Transverse colon (tissue), 4 donors: ENCODE results near the gene ZNF462. TPM values are rescaled to one million over a fixed set of nuclear protein-coding genes. Genes with fewer than 3 reads are reported as not detected.

Source experiments
- DNase-seq: peaks from one replicate; pipeline ENCODE4 v3.0.0-alpha.2; 2019
- H3K27ac ChIP-seq, 4 donors: fragments of 200-600 bp; sonication (generic); 2 replicates each; pipeline ENCODE4 v1.5.1; 2016 to 2018; ENCODE audit warnings: inconsistent platforms in 4 of 4
- H3K27me3 ChIP-seq: fragments of 200-600 bp; sonication (generic); 2 replicates; pipeline ENCODE4 v1.5.1; 2017; ENCODE audit warnings: inconsistent platforms
- H3K36me3 ChIP-seq, 4 donors: fragments of 200-600 bp; sonication (generic); 2 replicates each; pipeline ENCODE4 v1.5.1; 2017 to 2019; ENCODE audit warnings: inconsistent platforms in 4 of 4
- H3K4me1 ChIP-seq, 4 donors: fragments of 200-600 bp; sonication (generic); 2 replicates each; pipeline ENCODE4 v1.5.1; 2017 to 2020; ENCODE audit warnings: inconsistent platforms in 4 of 4
- H3K4me3 ChIP-seq, 4 donors: fragments of 200-600 bp; sonication (generic); 1 replicate in 1 of 4; 2 replicates in 3 of 4; pipeline versions ENCODE4 v1.5.1 to v1.6.1; 2017 to 2019; ENCODE audit warnings: inconsistent platforms in 4 of 4
- H3K9me3 ChIP-seq, 2 donors: fragments of 200-600 bp; sonication (generic); 2 replicates each; pipeline ENCODE4 v1.5.1; 2017 to 2019; ENCODE audit warnings: inconsistent platforms in 2 of 2
- EP300 ChIP-seq: sonication (generic); formaldehyde crosslinking; IDR thresholded peaks from one replicate; pipeline ENCODE4 v1.6.1; 2017; ENCODE audit warnings: antibody characterized with exemption, low read depth
- POLR2A ChIP-seq: fragments of 450-650 bp; IDR thresholded peaks from one replicate; pipeline ENCODE4 v1.6.1; 2016; ENCODE audit warnings: antibody characterized with exemption, mild to moderate bottlenecking, moderate library complexity
- POLR2AphosphoS5 ChIP-seq, 3 donors: sonication (generic); formaldehyde crosslinking; IDR thresholded peaks; one replicate each; pipeline ENCODE4 v1.6.1; 2016; ENCODE audit warnings: antibody characterized with exemption in 3 of 3
- WGBS, 2 donors: methylation state at CpG; one replicate each; pipeline ENCODE4 v1.1.5; 2018; ENCODE audit warnings: low coverage in 1 of 2; 5-methylcytosine and 5-hydroxymethylcytosine counted together
- in situ Hi-C, 4 donors: fragments of 200-750 bp; cut with MboI; loops; one replicate each; pipeline versions ENCODE4 v1.15.0 to v1.15.1; 2017; ENCODE audit warnings: low sequenced_read_pairs in 3 of 4, low pct_ligation_motif_present in 1 of 4, low pct_unique_long_range_greater_than_20kb in 1 of 4
- intact Hi-C: fragments of 100-400 bp; cut with DNase I; formaldehyde crosslinking; loops from one replicate; pipeline ENCODE4 v1.15.1; 2023; ENCODE audit warnings: low total_unique reads
- total RNA-seq, 4 donors: library from RNA; depleted of rRNA; stranded (reverse); fragments of >200 nt; gene quantifications; one replicate each; pipeline ENCODE4 v1.1.0, GENCODE V29; 2016
- TF ChIP-seq, protein P1 (sequence below), 5 experiments: fragments of 200-600 bp in 3 of 5; fragments of 450-650 bp in 2 of 5; sonication (generic) in 3 of 5; IDR thresholded peaks; 1 replicate in 2 of 5; 2 replicates in 3 of 5; pipeline ENCODE4 v1.5.1; 2016 to 2017; ENCODE audit warnings: antibody characterized with exemption in 5 of 5, inconsistent platforms in 3 of 5, mild to moderate bottlenecking in 2 of 5, moderate library complexity in 1 of 5

Gene ZNF462
- total RNA-seq, 4 donors from 2014 or later = 17.5 to 28.7 (median 22.9) TPM

- H3K36me3 ChIP-seq = no peaks in the 10 kb centered on the region
- TF ChIP-seq POLR2A = no peak
- no peak for TF ChIP-seq POLR2AphosphoS5 (IDR thresholded peaks at IDR 0.05)
- TF ChIP-seq, protein P1, sequence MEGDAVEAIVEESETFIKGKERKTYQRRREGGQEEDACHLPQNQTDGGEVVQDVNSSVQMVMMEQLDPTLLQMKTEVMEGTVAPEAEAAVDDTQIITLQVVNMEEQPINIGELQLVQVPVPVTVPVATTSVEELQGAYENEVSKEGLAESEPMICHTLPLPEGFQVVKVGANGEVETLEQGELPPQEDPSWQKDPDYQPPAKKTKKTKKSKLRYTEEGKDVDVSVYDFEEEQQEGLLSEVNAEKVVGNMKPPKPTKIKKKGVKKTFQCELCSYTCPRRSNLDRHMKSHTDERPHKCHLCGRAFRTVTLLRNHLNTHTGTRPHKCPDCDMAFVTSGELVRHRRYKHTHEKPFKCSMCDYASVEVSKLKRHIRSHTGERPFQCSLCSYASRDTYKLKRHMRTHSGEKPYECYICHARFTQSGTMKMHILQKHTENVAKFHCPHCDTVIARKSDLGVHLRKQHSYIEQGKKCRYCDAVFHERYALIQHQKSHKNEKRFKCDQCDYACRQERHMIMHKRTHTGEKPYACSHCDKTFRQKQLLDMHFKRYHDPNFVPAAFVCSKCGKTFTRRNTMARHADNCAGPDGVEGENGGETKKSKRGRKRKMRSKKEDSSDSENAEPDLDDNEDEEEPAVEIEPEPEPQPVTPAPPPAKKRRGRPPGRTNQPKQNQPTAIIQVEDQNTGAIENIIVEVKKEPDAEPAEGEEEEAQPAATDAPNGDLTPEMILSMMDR (IDR thresholded peaks at IDR 0.05) = no peak
- intact Hi-C loops (loop anchor here (10.0 kb wide), 1 partner anchor 162 kb away; no protein-coding TSS in a partner anchor), in situ Hi-C loops (loop anchor here in 1 of 4 donors (25.0 kb wide), 1 partner anchor 295 kb away; no protein-coding TSS in a partner anchor)
- peak overlapping the region; percentile 54 to 71 (median 69) for H3K27ac ChIP-seq
- H3K9me3 ChIP-seq = no peaks in the 10 kb centered on the region
- no peaks in the 10 kb centered on the region for H3K27me3 ChIP-seq
- 85 to 87% methylated on average over 4 of the region's 4 CpGs for WGBS, 2 donors
- H3K4me3 ChIP-seq = no peak overlapping the region
- DNase-seq = no peak
- H3K4me1 ChIP-seq = peaks cover 10 to 70% (median 26%) of the 10 kb centered on the region in 4 donors
Measured at GRCh38 chr9:106867286-106867685, 4.3 kb downstream of the ZNF462 start.

GRCh38 chr9:106868087-106868486 is 5.1 kb downstream of the ZNF462 start:
- no peaks in the 10 kb centered on the region for H3K27me3 ChIP-seq
- no peaks in the 10 kb centered on the region for H3K9me3 ChIP-seq
- no peak for DNase-seq
- whole genome bisulfite sequencing, 2 donors = 71 to 75% methylated on average over 1 of the region's 1 CpG
- peaks cover 10 to 73% (median 26%) of the 10 kb centered on the region in 4 donors for H3K4me1 ChIP-seq
- H3K4me3 ChIP-seq = no peak overlapping the region
- TF ChIP-seq, protein P1 (IDR thresholded peaks at IDR 0.05) = no peak
- TF ChIP-seq EP300 (no peak), POLR2A (no peak), POLR2AphosphoS5 (IDR thresholded peaks at IDR 0.05) (no peak)
- no peaks in the 10 kb centered on the region for H3K36me3 ChIP-seq
- in situ Hi-C loops = loop anchor here in 1 of 4 donors (25.0 kb wide), 1 partner anchor 294 kb away; no protein-coding TSS in a partner anchor
- H3K27ac ChIP-seq = peak overlapping the region; percentile 54 to 71 (median 69)
- intact Hi-C loops = loop anchor here (10.0 kb wide), 1 partner anchor 163 kb away; no protein-coding TSS in a partner anchor

DNA sequence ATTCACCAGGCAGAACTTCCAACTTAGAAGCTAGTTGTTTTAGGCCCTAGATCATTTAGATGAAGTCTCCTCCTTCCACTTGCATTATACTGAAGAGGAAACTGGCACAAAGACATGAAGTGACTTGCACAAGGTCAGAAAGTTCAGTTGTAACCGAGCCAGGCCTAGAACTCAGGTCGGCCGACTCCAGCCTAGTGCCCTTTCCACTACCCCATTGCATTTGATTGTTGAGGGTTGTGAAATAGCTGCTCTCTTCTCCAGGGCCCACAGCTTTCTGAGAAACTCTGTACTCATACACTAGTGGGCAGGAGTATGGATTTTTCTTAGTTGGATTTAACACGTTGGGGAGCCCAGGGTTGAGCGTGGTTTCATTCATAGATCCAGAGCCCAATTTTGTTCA is 5.6 kb downstream of the ZNF462 start:
- whole genome bisulfite sequencing, 2 donors = 46 to 64% methylated on average over 2 to 5 of the region's 5 CpGs
- Histone ChIP-seq H3K9me3 (no peaks in the 10 kb centered on the region), H3K27ac (peak overlapping the region; percentile 54 to 71 (median 69)), H3K4me1 (peaks cover 10 to 74% (median 26%) of the 10 kb centered on the region in 4 donors), H3K27me3 (no peaks in the 10 kb centered on the region), H3K4me3 (no peak overlapping the region), H3K36me3 (no peaks in the 10 kb centered on the region)
- in situ Hi-C loops = loop anchor here in 1 of 4 donors (25.0 kb wide), 1 partner anchor 294 kb away; no protein-coding TSS in a partner anchor
- TF ChIP-seq POLR2A (no peak), EP300 (no peak), POLR2AphosphoS5 (IDR thresholded peaks at IDR 0.05) (no peak)
- TF ChIP-seq, protein P1 (IDR thresholded peaks at IDR 0.05) = no peak
- peak; percentile 22 for DNase-seq
- intact Hi-C loops = loop anchor here (10.0 kb wide), 1 partner anchor 164 kb away; no protein-coding TSS in a partner anchor

- TF ChIP-seq POLR2AphosphoS5 (IDR thresholded peaks at IDR 0.05) (no peak), EP300 (no peak), POLR2A (no peak)
- TF ChIP-seq, protein P1 (IDR thresholded peaks at IDR 0.05) = no peak
- in situ Hi-C loops (loop anchor here in 1 of 4 donors (25.0 kb wide), 1 partner anchor 293 kb away; no protein-coding TSS in a partner anchor), intact Hi-C loops (loop anchor here (10.0 kb wide), 1 partner anchor 164 kb away; no protein-coding TSS in a partner anchor)
- peak overlapping the region; percentile 54 to 71 (median 69) for H3K27ac ChIP-seq
- DNase-seq = no peak
- no peaks in the 10 kb centered on the region for H3K36me3 ChIP-seq
- 51% methylated on average over 2 of the region's 2 CpGs for WGBS, 2 donors
- H3K4me1 ChIP-seq = peaks cover 10 to 74% (median 26%) of the 10 kb centered on the region in 4 donors
- H3K9me3 ChIP-seq = no peaks in the 10 kb centered on the region
- no peaks in the 10 kb centered on the region for H3K27me3 ChIP-seq
- no peak overlapping the region for H3K4me3 ChIP-seq
Measured at GRCh38 chr9:106869028-106869427, 6.1 kb downstream of the ZNF462 start.
